SK-N-SH treated with all-trans-retinoic acid at 6 μM for 48 hours (cell line): Measurements from ENCODE around the gene SPART.
A peak's percentile ranks its signal among the peaks of the same experiment; 100 is the strongest.

ENCODE experiments used
- ATAC-seq: fragments of 200-7000 bp; cut with Tn5 transposase; 3 replicates; pipeline ENCODE4 v1.9.1; 2020; ENCODE audit warnings: mild to moderate bottlenecking, moderate library complexity
- ARNTL ChIP-seq: fragments of 450-650 bp; formaldehyde crosslinking; IDR thresholded peaks from 2 replicates; pipeline ENCODE4 v1.5.0; 2020; ENCODE audit warnings: low read depth, mild to moderate bottlenecking, moderate library complexity, borderline replicate concordance
- BACH2 ChIP-seq: fragments of 250-450 bp; sonication (Bioruptor Pico); IDR thresholded peaks from 2 replicates; pipeline ENCODE4 v1.9.0; 2021; ENCODE audit warnings: mild to moderate bottlenecking, borderline replicate concordance
- CSDC2 ChIP-seq: fragments of 250-450 bp; sonication (Bioruptor Pico); IDR thresholded peaks from 2 replicates; pipeline ENCODE4 v1.5.0; 2020; ENCODE audit warnings: mild to moderate bottlenecking, moderate library complexity
- ESRRG ChIP-seq: fragments of 250-450 bp; sonication (Bioruptor Pico); IDR thresholded peaks from 2 replicates; pipeline ENCODE4 v1.6.1; 2021; ENCODE audit warnings: mild to moderate bottlenecking
- GLIS3 ChIP-seq: fragments of 250-450 bp; sonication (Bioruptor Pico); IDR thresholded peaks from 2 replicates; pipeline ENCODE4 v1.5.0; 2020; ENCODE audit warnings: mild to moderate bottlenecking, moderate library complexity
- ISL1 ChIP-seq: fragments of 250-450 bp; sonication (Bioruptor Pico); IDR thresholded peaks from 2 replicates; pipeline ENCODE4 v2.1.2; 2022; ENCODE audit warnings: mild to moderate bottlenecking, moderate library complexity
- OSR1 ChIP-seq: fragments of 250-450 bp; sonication (Bioruptor Pico); IDR thresholded peaks from 2 replicates; pipeline ENCODE4 v1.8.0; 2022; ENCODE audit warnings: moderate library complexity, mild to moderate bottlenecking, inconsistent platforms
- PPARA ChIP-seq: fragments of 250-450 bp; sonication (Bioruptor Pico); IDR thresholded peaks from 2 replicates; pipeline ENCODE4 v1.5.0; 2020; ENCODE audit warnings: mild to moderate bottlenecking, borderline replicate concordance
- RARB ChIP-seq: fragments of 250-450 bp; sonication (Bioruptor Pico); IDR thresholded peaks from 2 replicates; pipeline ENCODE4 v1.8.0; 2021; ENCODE audit warnings: mild to moderate bottlenecking, moderate library complexity
- SNAI2 ChIP-seq: fragments of 250-450 bp; sonication (Bioruptor Pico); IDR thresholded peaks from 2 replicates; pipeline ENCODE4 v1.5.0; 2020; ENCODE audit warnings: mild to moderate bottlenecking, moderate library complexity
- TCF4 ChIP-seq: fragments of 250-450 bp; sonication (Bioruptor Pico); IDR thresholded peaks from 2 replicates; pipeline ENCODE4 v1.8.0; 2021; ENCODE audit warnings: mild to moderate bottlenecking, moderate library complexity, borderline replicate concordance
- TOX ChIP-seq: fragments of 250-450 bp; sonication (Bioruptor Pico); IDR thresholded peaks from 2 replicates; pipeline ENCODE4 v1.8.0; 2021; ENCODE audit warnings: mild to moderate bottlenecking, moderate library complexity, borderline replicate concordance
- ZC3H10 ChIP-seq: fragments of 250-450 bp; sonication (Bioruptor Pico); IDR thresholded peaks from 2 replicates; pipeline ENCODE4 v1.5.1; 2021; ENCODE audit warnings: mild to moderate bottlenecking, moderate library complexity
- ZFP30 ChIP-seq: fragments of 450-650 bp; formaldehyde crosslinking; IDR thresholded peaks from 2 replicates; pipeline ENCODE4 v1.5.0; 2022; ENCODE audit warnings: mild to moderate bottlenecking, moderate library complexity
- ZNF565 ChIP-seq: fragments of 450-650 bp; formaldehyde crosslinking; conservative IDR thresholded peaks from 2 replicates; pipeline ENCODE4 v1.5.0; 2020; ENCODE audit warnings: low read depth, mild to moderate bottlenecking, moderate library complexity
- ZNF70 ChIP-seq: fragments of 450-650 bp; formaldehyde crosslinking; IDR thresholded peaks from 2 replicates; pipeline ENCODE4 v1.5.0; 2020; ENCODE audit warnings: mild to moderate bottlenecking, moderate library complexity
- ZNF8 ChIP-seq: fragments of 450-650 bp; formaldehyde crosslinking; IDR thresholded peaks from 2 replicates; pipeline ENCODE4 v1.5.0; 2020; ENCODE audit warnings: mild to moderate bottlenecking, moderate library complexity
- TF ChIP-seq, protein P1 (sequence below): fragments of 250-450 bp; sonication (Bioruptor Pico); IDR thresholded peaks from 2 replicates; pipeline ENCODE4 v1.8.0; 2020; ENCODE audit warnings: mild to moderate bottlenecking, moderate library complexity, borderline replicate concordance
- TF ChIP-seq, protein P2 (sequence below): fragments of 250-450 bp; sonication (Bioruptor Pico); IDR thresholded peaks from 2 replicates; pipeline ENCODE4 v1.5.1; 2020; ENCODE audit warnings: low read depth, mild to moderate bottlenecking, moderate library complexity
- TF ChIP-seq, protein P3 (sequence below): fragments of 250-450 bp; sonication (Bioruptor Pico); IDR thresholded peaks from 2 replicates; pipeline ENCODE4 v1.8.0; 2021; ENCODE audit warnings: low read depth, mild to moderate bottlenecking, moderate library complexity, borderline replicate concordance
- TF ChIP-seq, protein P4 (sequence below): fragments of 250-450 bp; sonication (Bioruptor Pico); IDR thresholded peaks from 2 replicates; pipeline ENCODE4 v1.5.1; 2021; ENCODE audit warnings: mild to moderate bottlenecking, moderate library complexity

Gene SPART

DNA sequence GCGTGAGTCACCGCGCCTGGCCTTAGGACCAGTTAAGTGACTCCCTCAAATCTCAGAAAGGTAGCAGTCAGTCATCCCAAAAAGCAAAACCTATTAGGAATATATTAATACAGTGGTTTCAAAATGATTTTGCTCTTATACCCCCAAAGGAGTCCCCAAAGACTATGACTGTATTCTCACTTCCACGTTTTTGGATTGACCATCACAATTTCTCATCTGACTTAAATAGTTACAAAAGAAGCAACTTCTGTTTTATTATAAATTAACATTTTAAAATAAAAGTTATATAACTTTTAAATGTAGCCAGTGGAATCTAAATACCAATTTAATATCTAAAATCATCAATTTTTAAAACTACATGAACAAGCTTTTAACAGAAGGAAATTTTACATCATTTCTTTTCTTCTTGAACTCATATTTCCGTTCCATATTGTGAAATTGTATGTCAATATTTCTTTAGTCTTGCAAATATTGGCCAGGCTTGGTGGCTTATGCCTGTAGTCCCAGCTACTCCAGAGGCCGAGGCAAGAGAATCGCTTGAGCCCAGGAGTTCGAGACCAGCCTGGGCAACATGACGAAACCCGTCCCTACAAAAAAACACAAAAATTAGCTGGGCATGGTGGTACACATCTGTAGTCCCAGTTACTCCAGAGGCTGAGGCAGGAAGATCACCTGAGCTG, 1.5 kb upstream of the SPART start:
- TF ChIP-seq, protein P1, sequence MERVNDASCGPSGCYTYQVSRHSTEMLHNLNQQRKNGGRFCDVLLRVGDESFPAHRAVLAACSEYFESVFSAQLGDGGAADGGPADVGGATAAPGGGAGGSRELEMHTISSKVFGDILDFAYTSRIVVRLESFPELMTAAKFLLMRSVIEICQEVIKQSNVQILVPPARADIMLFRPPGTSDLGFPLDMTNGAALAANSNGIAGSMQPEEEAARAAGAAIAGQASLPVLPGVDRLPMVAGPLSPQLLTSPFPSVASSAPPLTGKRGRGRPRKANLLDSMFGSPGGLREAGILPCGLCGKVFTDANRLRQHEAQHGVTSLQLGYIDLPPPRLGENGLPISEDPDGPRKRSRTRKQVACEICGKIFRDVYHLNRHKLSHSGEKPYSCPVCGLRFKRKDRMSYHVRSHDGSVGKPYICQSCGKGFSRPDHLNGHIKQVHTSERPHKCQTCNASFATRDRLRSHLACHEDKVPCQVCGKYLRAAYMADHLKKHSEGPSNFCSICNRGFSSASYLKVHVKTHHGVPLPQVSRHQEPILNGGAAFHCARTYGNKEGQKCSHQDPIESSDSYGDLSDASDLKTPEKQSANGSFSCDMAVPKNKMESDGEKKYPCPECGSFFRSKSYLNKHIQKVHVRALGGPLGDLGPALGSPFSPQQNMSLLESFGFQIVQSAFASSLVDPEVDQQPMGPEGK (CRISPR knock-in tag) = no peak
- TF ChIP-seq OSR1 (CRISPR knock-in tag) (no peak), ESRRG (CRISPR knock-in tag) (no peak), TCF4 (CRISPR knock-in tag) (no peak), RARB (CRISPR knock-in tag) (no peak), GLIS3 (CRISPR knock-in tag) (no peak), PPARA (no peak), ZC3H10 (CRISPR knock-in tag) (no peak), ISL1 (CRISPR knock-in tag) (no peak), BACH2 (CRISPR knock-in tag) (no peak)
- TF ChIP-seq, protein P2, sequence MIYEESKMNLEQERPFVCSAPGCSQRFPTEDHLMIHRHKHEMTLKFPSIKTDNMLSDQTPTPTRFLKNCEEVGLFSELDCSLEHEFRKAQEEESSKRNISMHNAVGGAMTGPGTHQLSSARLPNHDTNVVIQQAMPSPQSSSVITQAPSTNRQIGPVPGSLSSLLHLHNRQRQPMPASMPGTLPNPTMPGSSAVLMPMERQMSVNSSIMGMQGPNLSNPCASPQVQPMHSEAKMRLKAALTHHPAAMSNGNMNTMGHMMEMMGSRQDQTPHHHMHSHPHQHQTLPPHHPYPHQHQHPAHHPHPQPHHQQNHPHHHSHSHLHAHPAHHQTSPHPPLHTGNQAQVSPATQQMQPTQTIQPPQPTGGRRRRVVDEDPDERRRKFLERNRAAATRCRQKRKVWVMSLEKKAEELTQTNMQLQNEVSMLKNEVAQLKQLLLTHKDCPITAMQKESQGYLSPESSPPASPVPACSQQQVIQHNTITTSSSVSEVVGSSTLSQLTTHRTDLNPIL (CRISPR knock-in tag) = no peak
- TF ChIP-seq, protein P3, sequence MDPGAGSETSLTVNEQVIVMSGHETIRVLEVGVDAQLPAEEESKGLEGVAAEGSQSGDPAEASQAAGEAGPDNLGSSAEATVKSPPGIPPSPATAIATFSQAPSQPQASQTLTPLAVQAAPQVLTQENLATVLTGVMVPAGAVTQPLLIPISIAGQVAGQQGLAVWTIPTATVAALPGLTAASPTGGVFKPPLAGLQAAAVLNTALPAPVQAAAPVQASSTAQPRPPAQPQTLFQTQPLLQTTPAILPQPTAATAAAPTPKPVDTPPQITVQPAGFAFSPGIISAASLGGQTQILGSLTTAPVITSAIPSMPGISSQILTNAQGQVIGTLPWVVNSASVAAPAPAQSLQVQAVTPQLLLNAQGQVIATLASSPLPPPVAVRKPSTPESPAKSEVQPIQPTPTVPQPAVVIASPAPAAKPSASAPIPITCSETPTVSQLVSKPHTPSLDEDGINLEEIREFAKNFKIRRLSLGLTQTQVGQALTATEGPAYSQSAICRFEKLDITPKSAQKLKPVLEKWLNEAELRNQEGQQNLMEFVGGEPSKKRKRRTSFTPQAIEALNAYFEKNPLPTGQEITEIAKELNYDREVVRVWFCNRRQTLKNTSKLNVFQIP (CRISPR knock-in tag) = no peak
- TF ChIP-seq, all 23 proteins: peak for 0
- no peak for ATAC-seq

DNA sequence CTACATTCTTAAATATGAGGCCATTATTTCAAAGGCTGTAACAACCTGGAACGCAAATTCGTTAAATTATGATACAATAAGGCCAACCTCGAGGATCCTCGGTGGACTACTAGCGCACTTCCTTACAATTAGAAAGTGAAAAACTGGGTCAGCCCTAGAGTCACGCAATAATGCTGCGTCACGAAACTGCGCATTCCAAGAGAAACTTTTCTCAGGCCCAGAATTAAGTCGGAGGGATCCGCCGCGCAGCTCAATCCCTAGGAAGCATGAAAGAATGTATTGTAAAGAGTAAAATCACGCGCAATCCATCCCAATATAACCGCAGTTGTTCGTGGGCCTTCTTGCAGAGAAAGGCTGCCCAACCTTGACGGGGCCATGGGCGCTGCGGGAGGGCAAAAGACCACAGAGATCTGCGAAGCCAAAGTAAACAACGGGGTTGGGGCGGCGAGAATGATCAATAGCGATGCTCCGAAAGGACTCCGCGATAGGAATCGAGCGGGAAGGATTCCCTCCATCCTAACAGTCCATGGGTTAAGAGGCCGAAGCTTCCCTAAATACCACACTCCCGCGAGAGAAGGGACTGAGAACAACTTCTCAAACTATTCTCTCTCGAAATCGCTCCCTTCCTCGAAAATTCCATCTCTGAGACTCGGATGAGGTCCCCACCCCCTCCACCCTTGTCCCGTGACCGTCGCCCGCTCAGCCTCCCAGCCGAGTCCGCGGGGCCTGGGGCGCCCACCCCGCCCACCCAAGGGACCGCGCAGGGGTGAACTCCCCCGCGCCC, 564 bp downstream of the SPART start:
- TF ChIP-seq BACH2 (CRISPR knock-in tag) = no peak
- TF ChIP-seq ZNF8 (CRISPR knock-in tag) = no peak
- TF ChIP-seq ZFP30 = no peak
- no peak for TF ChIP-seq ZNF70 (CRISPR knock-in tag)
- no peak for TF ChIP-seq ISL1 (CRISPR knock-in tag)
- TF ChIP-seq, protein P4, sequence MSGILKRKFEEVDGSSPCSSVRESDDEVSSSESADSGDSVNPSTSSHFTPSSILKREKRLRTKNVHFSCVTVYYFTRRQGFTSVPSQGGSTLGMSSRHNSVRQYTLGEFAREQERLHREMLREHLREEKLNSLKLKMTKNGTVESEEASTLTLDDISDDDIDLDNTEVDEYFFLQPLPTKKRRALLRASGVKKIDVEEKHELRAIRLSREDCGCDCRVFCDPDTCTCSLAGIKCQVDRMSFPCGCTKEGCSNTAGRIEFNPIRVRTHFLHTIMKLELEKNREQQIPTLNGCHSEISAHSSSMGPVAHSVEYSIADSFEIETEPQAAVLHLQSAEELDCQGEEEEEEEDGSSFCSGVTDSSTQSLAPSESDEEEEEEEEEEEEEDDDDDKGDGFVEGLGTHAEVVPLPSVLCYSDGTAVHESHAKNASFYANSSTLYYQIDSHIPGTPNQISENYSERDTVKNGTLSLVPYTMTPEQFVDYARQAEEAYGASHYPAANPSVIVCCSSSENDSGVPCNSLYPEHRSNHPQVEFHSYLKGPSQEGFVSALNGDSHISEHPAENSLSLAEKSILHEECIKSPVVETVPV (CRISPR knock-in tag) = no peak
- peak; percentile 6; the same call in 1 of the 3 replicates for ATAC-seq

DNA sequence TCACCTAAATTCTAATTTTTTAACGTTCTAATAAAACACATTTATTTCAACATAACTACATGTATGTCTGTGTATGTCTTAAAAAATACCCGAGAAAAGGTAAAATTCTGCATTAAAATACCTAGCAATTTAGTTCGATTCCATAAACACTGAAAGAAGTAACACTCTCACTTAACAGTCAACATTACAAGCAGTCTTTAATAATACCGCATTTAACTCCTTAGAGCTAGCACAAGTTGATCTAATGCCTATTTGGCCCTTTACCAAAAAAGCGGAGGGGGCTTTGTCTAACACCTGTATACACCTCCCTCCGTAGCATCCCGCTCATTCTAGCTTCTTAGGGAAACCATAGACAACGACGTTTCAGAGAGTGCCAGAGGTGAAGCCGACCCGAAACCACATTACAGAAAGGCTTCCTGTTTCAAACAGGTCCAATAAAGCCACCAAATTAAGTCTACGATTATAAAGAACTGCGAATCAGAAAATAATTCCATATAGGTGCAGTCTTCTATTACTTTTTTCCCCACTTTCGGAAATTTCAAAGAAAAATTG, 1.2 kb downstream of the SPART start:
- ATAC-seq = no peak
- TF ChIP-seq ZNF8 (CRISPR knock-in tag) (no peak), ARNTL (CRISPR knock-in tag) (no peak), ZNF565 (no peak), SNAI2 (CRISPR knock-in tag) (no peak), GLIS3 (CRISPR knock-in tag) (no peak), ZFP30 (no peak), TCF4 (CRISPR knock-in tag) (no peak), TOX (CRISPR knock-in tag) (no peak), PPARA (no peak), ZC3H10 (CRISPR knock-in tag) (no peak), RARB (CRISPR knock-in tag) (no peak), CSDC2 (CRISPR knock-in tag) (no peak)
- TF ChIP-seq, protein P4 (CRISPR knock-in tag) = no peak
- TF ChIP-seq, protein P2 (CRISPR knock-in tag) = no peak
- TF ChIP-seq, protein P1 (CRISPR knock-in tag) = no peak
- TF ChIP-seq, all 23 proteins: peak for 0
